ENCODE measurements around the gene RSKR.
"Not testable (repeated sequence)": the region's sequence is repeated elsewhere in the genome, so short reads cannot be mapped to it uniquely, and the experiment has no call there.

- TF ChIP-seq CTCF (conservative IDR thresholded peaks at IDR 0.05); EZH2 (IDR thresholded peaks at IDR 0.05; ENCODE audit: low read depth): not testable (repeated sequence)
These were observed 38.0 kb downstream of the RSKR start for GRCh38 chr17:28576016-28576415.

Data from PC-9 (cell line).